Upper lobe of left lung (tissue), 4 donors: ENCODE results near the gene GPER1.

ENCODE experiments used
- CTCF ChIP-seq, 6 experiments: fragments of 450-650 bp in 4 of 6; fragments of 200-600 bp in 2 of 6; sonication (generic) in 2 of 6; IDR thresholded peaks; one replicate each; pipeline ENCODE4 v1.5.1; 2016 to 2019; ENCODE audit warnings: antibody characterized with exemption in 6 of 6
- POLR2A ChIP-seq, 4 donors: fragments of 450-650 bp; IDR thresholded peaks; one replicate each; pipeline ENCODE4 v1.5.1; 2016 to 2017; ENCODE audit warnings: antibody characterized with exemption in 4 of 4, mild to moderate bottlenecking in 2 of 4

- TF ChIP-seq CTCF (IDR thresholded peaks at IDR 0.05) = no peak
- TF ChIP-seq POLR2A (IDR thresholded peaks at IDR 0.05) = no peak
Measured at GRCh38 chr7:1091644-1092027, 3.7 kb downstream of the GPER1 start.
